Left colon (tissue), 2 donors: Measurements from ENCODE around the gene RNF145. TPM values are rescaled to one million over a fixed set of nuclear protein-coding genes. Genes with fewer than 3 reads are reported as not detected.
"Not testable (repeated sequence)": the region's sequence is repeated elsewhere in the genome, so short reads cannot be mapped to it uniquely, and the experiment has no call there.

ENCODE experiments used
- ATAC-seq: fragments of 200-7000 bp; cut with Tn5 transposase; one replicate; pipeline ENCODE4 v1.9.1; 2020; ENCODE audit warnings: mild to moderate bottlenecking, moderate library complexity
- DNase-seq, 2 donors: peaks; one replicate each; pipeline ENCODE4 v3.0.0-alpha.2; 2020
- intact Hi-C, 2 donors: fragments of 100-400 bp; cut with DNase I in 1 of 2; cut with micrococcal nuclease in 1 of 2; formaldehyde crosslinking; loops; one replicate each; pipeline versions ENCODE4 v1.11.2 to v1.14.0; 2022; cut with DNase I, micrococcal nuclease
- long read RNA-seq: library from polyadenylated mRNA; unstranded; transcript quantifications from one replicate; pipeline ENCODE4 v2.0.0, GENCODE V29; 2021
- total RNA-seq, 2 donors: library from RNA; stranded (reverse); fragmentation: NEBNext Ultra II Directional; extraction: Animal tissue kit (Norgen Biotek cat#: 25700); gene quantifications; one replicate each; pipeline ENCODE4 v1.2.1, GENCODE V29; 2021
- donor health status: DM: no; HTN: no; CAD: no.
- donor health status: DM: yes; HTN: yes; CAD: no.

RNF145 gene, protein sequence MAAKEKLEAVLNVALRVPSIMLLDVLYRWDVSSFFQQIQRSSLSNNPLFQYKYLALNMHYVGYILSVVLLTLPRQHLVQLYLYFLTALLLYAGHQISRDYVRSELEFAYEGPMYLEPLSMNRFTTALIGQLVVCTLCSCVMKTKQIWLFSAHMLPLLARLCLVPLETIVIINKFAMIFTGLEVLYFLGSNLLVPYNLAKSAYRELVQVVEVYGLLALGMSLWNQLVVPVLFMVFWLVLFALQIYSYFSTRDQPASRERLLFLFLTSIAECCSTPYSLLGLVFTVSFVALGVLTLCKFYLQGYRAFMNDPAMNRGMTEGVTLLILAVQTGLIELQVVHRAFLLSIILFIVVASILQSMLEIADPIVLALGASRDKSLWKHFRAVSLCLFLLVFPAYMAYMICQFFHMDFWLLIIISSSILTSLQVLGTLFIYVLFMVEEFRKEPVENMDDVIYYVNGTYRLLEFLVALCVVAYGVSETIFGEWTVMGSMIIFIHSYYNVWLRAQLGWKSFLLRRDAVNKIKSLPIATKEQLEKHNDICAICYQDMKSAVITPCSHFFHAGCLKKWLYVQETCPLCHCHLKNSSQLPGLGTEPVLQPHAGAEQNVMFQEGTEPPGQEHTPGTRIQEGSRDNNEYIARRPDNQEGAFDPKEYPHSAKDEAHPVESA
- 10 to 100 TPM; 67.0 to 69.3 TPM for total RNA-seq
- long read RNA-seq, partial matches to known transcripts: 3 of 14 reads
- long read RNA-seq, other reads (novel, unspliced or antisense): 11 of 14 reads

DNA sequence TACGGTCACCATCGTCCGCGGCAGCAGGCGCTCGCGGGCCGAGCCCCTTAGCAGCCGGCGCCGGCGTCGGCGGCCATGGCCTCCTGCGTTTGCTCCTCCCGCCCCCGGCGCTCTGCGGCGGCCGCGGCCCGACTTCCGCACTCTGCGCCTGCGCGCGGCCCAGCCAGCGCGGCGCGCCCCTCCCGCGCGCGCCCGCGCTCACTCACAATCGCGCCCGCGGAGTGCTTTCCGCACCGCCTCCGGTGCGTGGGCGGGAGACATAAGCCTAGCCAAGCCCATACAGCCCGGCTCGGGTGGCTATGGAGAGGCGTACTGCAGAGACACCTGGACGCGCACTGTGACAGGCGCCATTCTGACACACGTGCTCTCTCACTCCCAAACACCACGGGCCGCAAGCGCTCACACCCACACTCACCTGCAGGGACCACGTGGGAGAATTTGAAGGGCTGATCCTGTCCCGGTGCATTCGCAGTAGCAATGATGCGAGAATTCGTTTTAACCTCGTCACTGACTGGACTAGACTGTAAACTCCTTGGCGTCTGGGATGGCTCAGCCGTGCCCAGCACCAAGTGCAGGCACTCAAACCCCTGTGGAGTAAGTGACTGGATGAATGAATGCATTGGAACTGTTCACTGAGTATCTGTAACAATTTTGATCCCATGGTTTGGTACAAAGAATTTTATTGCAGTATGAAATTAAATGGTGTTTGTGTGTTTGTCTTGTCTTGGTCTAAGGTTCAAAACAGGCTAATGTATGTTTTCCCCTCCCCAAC, at the start of gene RNF145:
RNF145 (minus strand) TSS at position 116 of the 772 bp plus-strand sequence. CDS start 5,936 bp downstream, outside the sequence.
- peak; percentile 66 for ATAC-seq
- intact Hi-C loops: no loop called here

DNA sequence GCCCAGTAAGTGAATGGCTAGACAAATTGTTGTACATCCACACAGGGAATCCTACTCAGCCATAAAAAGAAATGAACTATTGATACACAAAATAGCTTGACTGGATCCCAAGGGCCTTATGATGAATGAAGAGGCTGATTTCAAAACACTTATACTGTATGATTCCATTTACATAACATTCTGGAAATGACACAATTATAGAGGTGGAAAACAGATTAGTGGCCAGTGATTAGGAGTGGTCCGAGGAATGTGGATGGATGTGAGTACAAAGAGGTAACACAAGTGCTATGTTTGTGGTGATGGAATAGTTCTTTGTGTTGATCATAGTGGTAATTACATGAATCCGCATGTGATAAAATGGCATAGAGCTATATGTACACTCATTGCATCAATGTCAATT, 49.0 kb upstream of the RNF145 start:
- intact Hi-C loops: no loop called here
- no peak for DNase-seq
- no peak for ATAC-seq

More for the DNA sequence above, at the start of gene RNF145:
- DNase-seq: peak; percentile 88 to 89

DNA sequence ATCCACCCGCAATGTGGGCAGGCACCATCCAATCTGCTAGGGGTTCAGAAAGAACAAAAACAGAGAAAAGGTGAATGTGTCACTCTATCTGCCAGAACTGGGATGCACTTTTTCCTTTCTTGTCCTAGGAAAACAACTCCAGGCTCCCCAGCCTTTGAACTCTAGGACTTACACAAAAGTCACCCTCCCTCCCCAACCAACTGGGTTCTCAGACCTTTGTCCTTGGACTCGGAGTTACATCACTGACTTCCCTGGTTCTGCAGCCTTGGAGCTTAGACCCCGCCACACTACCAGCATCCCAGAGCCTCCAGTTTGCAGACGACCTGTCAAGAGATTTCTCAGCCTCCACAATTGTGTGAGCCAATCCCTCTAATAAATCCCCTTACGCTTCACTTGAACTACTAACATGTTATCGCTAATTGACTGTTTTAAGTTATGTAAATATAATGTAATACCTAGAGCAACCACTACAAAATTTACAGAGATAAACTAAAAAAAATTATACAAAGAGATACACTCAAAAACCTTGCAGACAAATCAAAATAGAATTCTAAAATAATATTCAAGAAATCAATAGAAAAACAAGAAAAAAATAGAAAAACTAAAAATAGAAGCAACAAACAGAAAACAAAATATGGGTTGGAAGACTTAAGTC, 48.4 kb upstream of the RNF145 start:
- no peak for ATAC-seq
- intact Hi-C loops: no loop called here
- DNase-seq: no peak

DNA sequence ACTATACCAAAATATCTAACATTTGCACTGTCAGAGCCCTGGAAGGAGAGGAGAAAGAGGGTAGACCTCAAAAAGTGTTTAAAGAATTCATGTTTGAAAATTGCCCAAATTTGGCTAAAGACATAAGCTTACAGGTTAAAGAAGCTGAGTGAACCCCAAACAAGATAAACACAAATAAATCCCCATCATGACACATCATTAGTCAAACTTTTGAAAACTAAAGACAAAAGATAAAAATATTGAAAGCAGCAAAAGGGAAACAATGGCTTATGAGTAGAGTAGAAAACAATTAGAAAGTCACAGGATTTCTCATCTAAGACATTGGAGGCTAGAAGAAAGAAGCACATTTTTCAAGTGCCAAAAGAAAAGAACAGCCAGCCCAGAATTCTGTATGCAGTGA, 47.7 kb upstream of the RNF145 start:
- no peak for ATAC-seq
- no peak for DNase-seq
- intact Hi-C loops: no loop called here

DNA sequence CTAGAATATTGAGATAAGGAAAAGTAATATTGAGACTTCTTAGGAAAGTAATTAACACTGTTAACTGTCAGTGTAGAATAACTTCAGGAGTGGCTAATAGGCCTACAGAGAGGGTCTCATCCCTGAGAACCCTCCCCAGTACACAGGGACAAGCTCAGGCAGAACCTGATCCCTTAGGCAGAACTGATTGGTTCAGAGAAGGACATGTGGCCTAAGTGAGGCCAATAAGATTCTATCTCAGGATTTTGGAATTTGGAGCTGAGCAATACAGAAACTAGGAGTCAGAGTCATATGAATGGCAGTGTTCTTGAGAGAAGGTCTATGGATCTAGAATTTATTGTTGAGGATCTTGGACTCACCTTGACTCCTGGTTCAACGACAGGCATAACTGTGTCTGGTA, 42.8 kb upstream of the RNF145 start:
- DNase-seq: no peak
- ATAC-seq: no peak
- intact Hi-C loops: no loop called here

DNA sequence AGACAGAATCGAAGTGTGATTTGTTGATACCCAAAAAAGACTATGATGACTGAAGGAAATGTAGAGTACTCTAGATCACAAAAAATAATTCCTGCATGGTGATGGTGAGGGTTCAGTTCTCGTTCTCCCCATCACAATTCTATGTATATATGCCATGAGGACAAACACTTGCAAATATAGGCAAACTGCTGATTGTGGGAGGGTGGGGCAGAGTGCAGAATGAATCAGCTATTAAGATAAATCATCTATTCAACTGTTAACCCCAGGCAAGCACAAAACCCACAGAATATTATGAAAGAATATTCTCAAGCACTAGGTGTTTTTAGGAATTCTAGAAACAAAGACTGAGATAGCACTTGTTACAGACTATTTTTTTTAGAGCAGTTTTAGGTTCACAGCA, 39.8 kb upstream of the RNF145 start:
- DNase-seq: no peak
- intact Hi-C loops: no loop called here
- no peak for ATAC-seq

DNA sequence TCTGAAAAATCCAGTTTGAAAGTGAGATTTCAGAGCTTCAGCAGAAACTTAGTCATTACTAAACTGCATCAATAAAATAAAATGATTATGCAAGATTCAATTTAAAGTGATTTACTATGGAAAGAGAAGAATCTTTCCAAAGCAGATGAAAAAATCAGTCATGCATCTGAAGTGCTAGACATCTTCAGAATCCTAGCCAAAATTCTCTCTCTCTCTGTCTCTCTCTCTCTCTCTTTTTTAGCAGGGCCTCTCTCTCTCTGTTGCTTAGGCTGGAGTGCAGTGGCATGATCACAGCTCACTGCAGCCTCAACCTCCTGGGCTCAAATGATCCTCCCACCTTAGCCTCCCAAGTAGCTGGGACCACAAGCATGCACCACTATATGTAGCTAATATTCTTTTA, 35.5 kb upstream of the RNF145 start:
- DNase-seq (no peak), ATAC-seq (no peak)
- intact Hi-C loops: no loop called here

DNA sequence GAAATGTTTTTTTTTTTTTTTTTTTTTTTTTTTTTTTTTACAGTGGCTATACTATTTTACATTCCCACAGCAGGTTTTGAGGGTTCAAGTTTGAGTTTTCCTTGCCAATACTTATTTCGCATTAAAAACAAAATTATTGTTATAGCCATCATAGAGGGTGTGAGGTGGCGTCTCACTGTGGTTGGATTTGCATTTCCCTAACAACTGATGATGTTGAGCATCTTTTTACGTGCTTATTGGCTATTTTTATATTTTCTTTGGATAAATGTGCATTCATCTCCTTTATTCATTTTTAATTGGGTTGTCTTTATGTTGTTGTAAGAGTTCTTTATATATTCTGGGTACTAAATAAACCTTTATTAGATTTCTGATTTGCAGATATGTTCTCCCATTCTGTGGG, 34.8 kb upstream of the RNF145 start:
- DNase-seq (no peak), ATAC-seq (no peak)
- intact Hi-C loops: no loop called here

DNA sequence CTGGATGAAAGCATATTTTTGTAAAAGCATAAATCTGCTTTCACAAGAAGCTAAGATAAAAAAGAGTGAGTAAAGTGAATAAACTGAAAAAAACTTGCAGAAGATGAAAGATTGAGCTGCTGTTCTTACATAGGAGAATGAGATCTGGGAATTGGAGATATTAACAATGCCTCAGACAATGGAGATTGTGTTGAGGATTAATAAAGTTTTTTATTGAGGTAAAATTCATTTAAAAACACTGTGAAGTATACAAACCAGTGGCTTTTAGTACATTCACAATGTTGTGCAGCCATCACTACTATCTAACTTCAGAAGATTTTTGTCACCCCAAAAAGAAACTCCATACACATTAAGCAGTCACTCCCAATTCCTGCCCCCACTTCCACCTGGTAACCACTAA, 34.0 kb upstream of the RNF145 start:
- DNase-seq (no peak), ATAC-seq (no peak)
- intact Hi-C loops: no loop called here

DNA sequence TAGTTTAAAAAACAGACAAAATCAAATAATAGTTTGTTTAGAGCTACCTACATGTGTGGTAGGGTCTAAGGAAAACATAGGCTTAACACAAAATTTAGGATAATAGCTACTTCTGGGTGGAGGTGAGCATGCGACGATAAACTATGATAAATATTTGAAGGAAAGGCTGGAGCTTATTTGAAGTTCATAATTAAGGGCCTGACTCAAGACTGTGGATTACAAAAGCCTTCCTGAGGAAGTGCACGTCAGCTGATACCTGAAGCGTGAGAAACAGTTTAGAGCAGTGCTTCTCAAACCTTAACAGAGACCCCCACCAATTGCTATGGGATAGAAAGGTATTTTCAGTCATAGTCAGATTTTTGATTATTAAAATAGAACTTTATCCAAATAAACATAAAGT, 33.3 kb upstream of the RNF145 start:
- DNase-seq (no peak), ATAC-seq (no peak)
- intact Hi-C loops: no loop called here

DNA sequence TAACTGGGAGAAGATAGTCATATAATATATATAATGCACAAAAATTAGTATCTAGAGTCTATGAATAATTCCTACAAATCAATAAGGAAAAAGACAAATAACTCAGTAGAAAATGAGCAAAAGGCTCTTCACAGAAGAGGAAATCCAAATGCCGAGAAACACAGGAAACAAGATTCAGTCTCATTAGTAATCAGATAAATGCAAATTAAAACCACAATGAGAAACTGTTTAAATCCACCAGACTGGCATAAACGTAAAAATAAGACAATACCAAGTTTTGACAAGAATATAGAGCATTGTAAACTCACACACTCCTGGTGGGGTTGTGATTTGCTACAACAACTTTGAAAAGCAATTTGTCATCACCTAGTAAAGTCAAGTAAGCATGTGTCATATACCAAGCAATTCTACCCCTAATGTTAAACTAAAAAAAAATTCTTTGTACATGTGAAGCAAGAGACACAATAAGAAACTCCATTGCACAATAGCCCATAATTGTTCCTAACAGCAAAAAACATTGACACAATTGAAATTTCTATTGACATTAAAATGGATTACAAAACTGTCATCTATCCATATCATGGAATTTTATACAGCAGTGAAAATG, 32.7 kb upstream of the RNF145 start:
- intact Hi-C loops: no loop called here
- ATAC-seq: no peak
- no peak for DNase-seq

DNA sequence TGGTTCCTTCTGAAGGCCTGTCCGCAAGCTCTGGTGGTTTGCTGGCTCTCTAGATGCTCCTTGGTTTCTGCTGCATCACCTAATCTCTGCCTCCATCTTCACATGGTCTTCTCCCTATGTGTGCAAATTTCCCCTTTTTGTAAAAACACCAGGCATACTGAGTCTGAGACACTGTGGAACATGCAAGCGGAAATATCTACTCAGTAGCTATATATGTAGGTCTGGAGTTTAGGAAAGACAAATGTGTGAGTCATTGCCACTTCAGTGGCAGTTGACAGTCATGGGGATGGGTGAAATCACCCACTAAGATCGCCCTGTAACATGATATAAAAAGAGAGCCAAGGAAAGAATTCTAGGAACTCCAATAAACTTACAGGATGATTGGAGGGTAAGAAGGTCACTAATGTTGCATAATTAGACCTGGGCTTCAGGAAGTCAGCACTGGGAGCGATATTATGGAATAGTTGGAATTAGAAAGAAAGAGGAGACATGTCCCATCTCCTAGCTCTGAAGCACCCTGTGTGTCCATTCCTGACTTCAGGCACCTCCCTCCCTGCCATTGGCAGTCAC, 31.0 kb upstream of the RNF145 start:
- intact Hi-C loops: no loop called here
- ATAC-seq (no peak), DNase-seq (no peak)

DNA sequence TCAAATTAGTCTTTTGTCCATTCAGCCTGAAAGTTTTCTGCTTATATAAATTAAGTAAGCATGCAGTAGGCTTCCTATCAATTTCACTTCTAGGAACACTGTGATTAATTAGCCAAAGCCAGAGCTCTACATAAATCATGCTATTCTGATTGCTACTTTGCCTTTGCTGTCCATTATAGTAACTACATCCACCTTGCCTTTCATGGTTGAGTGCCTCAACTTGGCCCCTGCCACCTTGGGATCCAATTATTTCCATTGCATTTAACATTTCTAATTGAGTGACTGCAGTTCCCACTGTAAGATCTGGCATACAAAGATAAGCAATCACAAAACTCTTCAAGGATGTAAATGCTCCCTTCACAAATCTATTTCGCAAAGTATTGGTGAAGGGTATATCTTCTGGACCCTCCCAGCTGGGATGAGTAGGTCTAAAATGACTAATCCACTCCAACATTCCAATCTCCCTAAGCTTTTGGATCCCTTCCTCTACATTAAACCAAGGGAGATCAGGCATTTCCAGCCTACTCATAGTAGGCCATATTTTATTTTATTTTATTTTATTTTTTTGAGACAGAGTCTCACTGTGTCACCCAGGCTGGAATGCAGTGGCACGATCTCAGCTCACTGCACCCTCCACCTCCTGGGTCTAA, 26.6 kb upstream of the RNF145 start:
- DNase-seq, ATAC-seq, intact Hi-C loops: not testable (repeated sequence)

DNA sequence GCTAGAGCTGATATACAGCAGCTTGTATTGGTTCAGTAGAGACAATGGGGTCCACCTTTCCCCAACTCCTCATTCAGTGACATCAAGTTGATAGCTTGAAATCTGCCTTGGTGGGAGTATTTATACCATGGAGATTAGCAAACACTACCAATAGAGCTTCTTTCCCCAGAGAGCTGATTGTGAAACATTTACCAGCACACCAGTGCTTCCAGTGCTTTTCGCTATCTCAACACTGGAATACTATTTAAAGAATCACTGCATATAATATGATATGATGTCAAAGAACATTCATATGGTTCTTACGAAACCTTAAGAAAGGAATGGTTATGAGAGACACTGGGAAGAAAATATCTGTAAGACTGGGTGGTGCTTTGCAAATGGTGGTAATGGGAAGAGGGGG, 21.8 kb upstream of the RNF145 start:
- DNase-seq (no peak), ATAC-seq (no peak)
- intact Hi-C loops: no loop called here

DNA sequence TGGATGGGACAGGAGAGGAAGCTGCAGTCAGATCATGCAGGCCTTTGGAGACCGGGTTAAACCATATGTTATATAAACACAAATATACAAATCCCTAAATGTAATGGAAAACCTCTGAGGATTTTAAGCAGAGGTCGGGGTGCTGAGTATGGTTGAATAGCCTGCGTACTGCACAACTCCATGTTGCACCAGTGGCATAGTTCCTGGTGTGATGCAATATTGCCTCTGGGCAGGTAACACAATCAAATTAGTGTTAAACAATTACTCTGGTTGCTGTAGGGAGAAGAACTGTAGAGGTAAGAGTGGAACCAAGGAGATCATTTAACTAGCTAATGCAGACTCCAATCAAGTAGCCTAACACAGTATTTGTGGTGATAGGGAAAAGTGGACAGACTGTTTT, 21.3 kb upstream of the RNF145 start:
- intact Hi-C loops: no loop called here
- no peak for DNase-seq
- no peak for ATAC-seq

DNA sequence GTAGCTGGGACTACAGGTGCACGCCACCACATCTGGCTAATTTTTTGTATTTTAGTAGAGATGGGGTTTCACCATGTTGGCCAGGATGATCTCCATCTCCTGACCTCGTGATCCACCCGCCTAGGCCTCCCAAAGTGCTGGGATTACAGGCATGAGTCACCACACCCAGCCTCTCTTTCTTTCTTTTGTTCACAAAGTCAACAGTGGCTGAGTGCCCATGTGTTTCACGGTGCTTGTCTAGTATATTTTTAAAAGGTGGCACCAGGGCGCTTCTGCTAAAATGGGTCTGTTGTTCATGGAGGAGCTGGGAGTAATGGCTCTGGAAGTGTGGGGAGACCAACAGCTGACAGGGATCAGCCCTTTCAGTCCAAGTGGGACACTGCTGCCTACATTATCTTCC, 18.7 kb upstream of the RNF145 start:
- intact Hi-C loops, DNase-seq: not testable (repeated sequence)
- ATAC-seq: peak; percentile 37

DNA sequence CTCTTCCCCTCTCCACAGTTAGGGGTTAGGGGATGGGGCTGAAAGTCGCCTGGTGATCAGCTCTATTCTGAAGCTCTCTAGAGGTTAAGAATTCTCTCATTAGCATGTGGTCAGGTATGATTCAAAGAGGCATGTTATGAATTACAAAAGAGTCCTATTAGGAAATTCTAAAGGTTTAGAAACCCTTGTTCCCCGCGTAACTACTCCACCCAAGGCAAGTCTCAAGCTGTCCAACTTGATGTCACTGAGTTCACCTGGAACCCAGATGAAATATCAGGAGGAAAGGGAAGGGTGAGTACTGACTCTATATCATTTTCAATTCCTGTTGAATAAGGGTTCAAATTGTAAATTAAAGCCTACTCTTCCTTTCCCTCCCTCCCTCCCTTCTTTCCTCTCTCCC, 18.1 kb upstream of the RNF145 start:
- intact Hi-C loops: no loop called here
- no peak for ATAC-seq

DNA sequence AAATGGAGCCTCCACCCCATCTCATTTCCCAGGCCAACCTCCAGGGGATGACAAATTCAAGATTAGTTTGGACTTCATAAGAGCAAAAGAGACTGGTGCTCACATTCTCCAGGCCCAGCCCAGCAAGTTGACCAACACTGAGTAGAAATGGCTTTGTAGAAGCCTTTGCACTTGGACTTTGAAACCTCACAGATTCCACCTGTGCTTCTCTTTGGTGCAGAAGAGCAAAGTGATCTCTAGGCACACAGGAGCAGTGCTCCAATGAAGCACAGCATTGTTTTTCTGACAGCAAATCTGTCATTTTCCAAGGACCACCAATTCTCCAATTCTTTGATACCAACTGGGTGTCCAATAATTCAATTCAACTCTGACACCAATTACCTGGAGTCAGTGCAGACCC, 17.1 kb upstream of the RNF145 start:
- intact Hi-C loops: no loop called here
- DNase-seq (no peak), ATAC-seq (peak; percentile 57)

More for the DNA sequence above, 18.1 kb upstream of the RNF145 start:
- no peak for DNase-seq
